Heart right ventricle (tissue), 16 donors: ENCODE measurements around the gene SELPLG. TPM values are rescaled to one million over a fixed set of nuclear protein-coding genes. Genes with fewer than 3 reads are reported as not detected.
A peak's percentile ranks its signal among the peaks of the same experiment; 100 is the strongest.

Experiments
- ATAC-seq, 8 donors: fragments of 200-7000 bp; cut with Tn5 transposase; one replicate each; pipeline ENCODE4 v1.9.1; 2020; ENCODE audit warnings: mild to moderate bottlenecking in 8 of 8, moderate library complexity in 8 of 8, moderate number of reproducible peaks in 1 of 8
- DNase-seq, 2 donors: peaks; one replicate each; pipeline ENCODE4 v3.0.0-alpha.2; 2020
- H3K27ac ChIP-seq, 10 donors: fragments of 200-600 bp; sonication (generic) in 2 of 10; one replicate each; pipeline versions ENCODE4 v1.5.0 to v1.8.0; 2020 to 2022; ENCODE audit warnings: mild to moderate bottlenecking in 3 of 10
- H3K27me3 ChIP-seq, 7 donors: fragments of 200-600 bp; one replicate each; pipeline ENCODE4 v1.8.0; 2021 to 2022; ENCODE audit warnings: mild to moderate bottlenecking in 2 of 7
- H3K36me3 ChIP-seq, 9 donors: fragments of 200-600 bp; sonication (generic) in 1 of 9; one replicate each; pipeline versions ENCODE4 v1.5.0 to v1.8.0; 2020 to 2022; ENCODE audit warnings: mild to moderate bottlenecking in 2 of 9
- H3K4me1 ChIP-seq, 9 donors: fragments of 200-600 bp; sonication (generic) in 1 of 9; one replicate each; pipeline versions ENCODE4 v1.5.0 to v1.8.0; 2020 to 2022; ENCODE audit warnings: mild to moderate bottlenecking in 4 of 9
- H3K4me3 ChIP-seq, 10 donors: fragments of 200-600 bp; sonication (generic) in 2 of 10; one replicate each; pipeline versions ENCODE4 v1.5.0 to v1.8.0; 2020 to 2022; ENCODE audit warnings: mild to moderate bottlenecking in 7 of 10, moderate library complexity in 2 of 10
- H3K9me3 ChIP-seq, 11 donors: fragments of 200-600 bp in 10 of 11; sonication (generic) in 2 of 11; one replicate each; pipeline versions ENCODE4 v1.5.0 to v1.8.0; 2013 to 2022; ENCODE audit warnings: mild to moderate bottlenecking in 2 of 11, control low read depth in 1 of 11, moderate library complexity in 1 of 11
- CTCF ChIP-seq, 9 donors: fragments of 200-600 bp; sonication (generic) in 2 of 9; IDR thresholded peaks; one replicate each; pipeline versions ENCODE4 v1.5.0 to v1.8.0; 2021 to 2022; ENCODE audit warnings: antibody characterized with exemption in 9 of 9, mild to moderate bottlenecking in 5 of 9, moderate library complexity in 1 of 9
- WGBS, 2 donors: extraction: QIAGEN DNeasy Blood & Tissue Kit; methylation state at CpG; one replicate each; pipeline ENCODE4 v1.1.7; 2013; ENCODE audit warnings: inconsistent platforms in 1 of 2; 5-methylcytosine and 5-hydroxymethylcytosine counted together
- intact Hi-C, 10 donors: fragments of 100-400 bp; cut with DNase I; formaldehyde crosslinking; loops; one replicate each; pipeline versions ENCODE4 v1.11.1 to v1.14.2; 2022
- polyA plus RNA-seq, 2 donors: library from polyadenylated mRNA; stranded (reverse); fragments of 200-250 nt; gene quantifications; one replicate each; pipeline ENCODE4 v1.2.3, GENCODE V29; 2013
- total RNA-seq, 10 donors: library from RNA; stranded (reverse); fragmentation: NEBNext Ultra II Directional in 3 of 10; extraction: Animal tissue kit (Norgen Biotek cat#: 25700) in 3 of 10; gene quantifications; one replicate each; pipeline versions ENCODE4 v1.2.1 to v1.2.4, GENCODE V29; 2021 to 2023
- donor health status: Arrhythmogenic right ventricular cardiomyopathy.
- donor health status: ischemic (EF 13 %, LVEDD 7.1; RV severe dilation, severe dysfunction).
- donor health status: healthy with polysubstance abuse.
- donor health status: DM: no; HTN: yes; CAD: no.
- donor health status: DM: no; HTN: no; CAD: no.
- donor health status: ischemic (EF 25% LVEDD 6.9; RV normal size, moderate dysfunction).
- donor health status: ischemic (EF 25% LVEDD 5.7; RV mildly dilated, moderate dysfunction).
- donor health status: healthy.
- donor health status: DM: yes; HTN: yes; CAD: no.
- donor health status: Ischemic cardiomyopathy.
- donor health status: ischemic (EF 35%, LVEDD 5.7; RV mildly dilated, moderate dysfunction).
- donor health status: nonischemic (EF 11% LVEDD 7.7; RV severe dilation, severe dysfunction).
- donor health status: DM: yes; HTN: yes; CAD: no.
- donor health status: PGD.
- donor health status: ischemic (EF 29% LVEDD 5.4; RV normal size, mild dysfunction).
- donor health status: nonischemic (EF 23%, LVEDD 6.1; RV moderate dilation, normal function).

The SELPLG gene
- total and polyA plus RNA-seq, 12 donors: 0.88 to 17.6 (median 2.4) TPM

GRCh38 chr12:108630481-108631207 lies 3.0 kb downstream of the SELPLG start:
- peak overlapping the region in 5 of 10 donors; percentile 5 to 93 (median 12) for H3K27ac ChIP-seq
- WGBS, 2 donors: 69 to 77% methylated on average over 9 of the region's 9 CpGs

GRCh38 chr12:108629824-108630476 lies 3.7 kb downstream of the SELPLG start:
- Histone ChIP-seq H3K27me3 (no peaks in the 10 kb centered on the region), H3K27ac (peak overlapping the region in 5 of 10 donors; percentile 5 to 93 (median 12)), H3K36me3 (peaks cover 0 to 22% (median 0%) of the 10 kb centered on the region in 9 donors), H3K9me3 (no peaks in the 10 kb centered on the region), H3K4me3 (peak overlapping the region in 1 of 10 donors; percentile 65), H3K4me1 (peaks cover 0 to 69% (median 10%) of the 10 kb centered on the region in 9 donors)
- intact Hi-C loops: no loop called here
- peak in 7 of 8 donors; percentile 11 to 66 (median 52) for ATAC-seq
- no peak for TF ChIP-seq CTCF (IDR thresholded peaks at IDR 0.05)
- no peak for DNase-seq
- 59 to 63% methylated on average over 17 of the region's 17 CpGs for WGBS, 2 donors

More at GRCh38 chr12:108630481-108631207, 3.0 kb downstream of the SELPLG start:
- no peak for TF ChIP-seq CTCF (IDR thresholded peaks at IDR 0.05)
- peaks cover 0 to 20% (median 0%) of the 10 kb centered on the region in 9 donors for H3K36me3 ChIP-seq
- peaks cover 0 to 75% (median 10%) of the 10 kb centered on the region in 9 donors for H3K4me1 ChIP-seq
- ATAC-seq (no peak), DNase-seq (no peak)
- H3K4me3 ChIP-seq: peak overlapping the region in 1 of 10 donors; percentile 65
- intact Hi-C loops: no loop called here
- H3K27me3 ChIP-seq: no peaks in the 10 kb centered on the region
- H3K9me3 ChIP-seq: no peaks in the 10 kb centered on the region

GRCh38 chr12:108629151-108629550 lies 4.5 kb downstream of the SELPLG start:
- H3K9me3 ChIP-seq: no peaks in the 10 kb centered on the region
- H3K27me3 ChIP-seq: no peaks in the 10 kb centered on the region
- WGBS, 2 donors: 90 to 95% methylated on average over 5 of the region's 5 CpGs
- peaks cover 0 to 24% (median 0%) of the 10 kb centered on the region in 9 donors for H3K36me3 ChIP-seq
- ATAC-seq (no peak), DNase-seq (no peak)
- H3K4me3 ChIP-seq: peak overlapping the region in 1 of 10 donors; percentile 65
- H3K4me1 ChIP-seq: peaks cover 0 to 61% (median 7%) of the 10 kb centered on the region in 9 donors
- TF ChIP-seq CTCF (IDR thresholded peaks at IDR 0.05): no peak
- peak overlapping the region in 3 of 10 donors; percentile 12 to 93 (median 37) for H3K27ac ChIP-seq
- intact Hi-C loops: no loop called here

GRCh38 chr12:108627134-108627920 lies 6.4 kb downstream of the SELPLG start:
- no peak for ATAC-seq
- no peaks in the 10 kb centered on the region for H3K9me3 ChIP-seq
- no peak for TF ChIP-seq CTCF (IDR thresholded peaks at IDR 0.05)
- intact Hi-C loops: no loop called here
- peaks cover 0 to 69% (median 14%) of the 10 kb centered on the region in 9 donors for H3K4me1 ChIP-seq
- H3K4me3 ChIP-seq: no peak overlapping the region
- peak overlapping the region in 1 of 10 donors; percentile 93 for H3K27ac ChIP-seq
- 94% methylated on average over 8 of the region's 8 CpGs for WGBS, 2 donors
- H3K36me3 ChIP-seq: peaks cover 0 to 42% (median 0%) of the 10 kb centered on the region in 9 donors
- no peak for DNase-seq
- H3K27me3 ChIP-seq: no peaks in the 10 kb centered on the region
